Measurements from ENCODE around the gene RAD23A.

GRCh38 chr19:12965812-12966135 lies 20.1 kb downstream of the RAD23A start:
- TF ChIP-seq CTCF (IDR thresholded peaks at IDR 0.05) (no peak), POLR2AphosphoS5 (IDR thresholded peaks at IDR 0.05) (no peak), POLR2A (IDR thresholded peaks at IDR 0.05) (no peak)

All from breast epithelium (tissue), 3 donors.